ENCODE measurements around the gene SLX9.

DNA sequence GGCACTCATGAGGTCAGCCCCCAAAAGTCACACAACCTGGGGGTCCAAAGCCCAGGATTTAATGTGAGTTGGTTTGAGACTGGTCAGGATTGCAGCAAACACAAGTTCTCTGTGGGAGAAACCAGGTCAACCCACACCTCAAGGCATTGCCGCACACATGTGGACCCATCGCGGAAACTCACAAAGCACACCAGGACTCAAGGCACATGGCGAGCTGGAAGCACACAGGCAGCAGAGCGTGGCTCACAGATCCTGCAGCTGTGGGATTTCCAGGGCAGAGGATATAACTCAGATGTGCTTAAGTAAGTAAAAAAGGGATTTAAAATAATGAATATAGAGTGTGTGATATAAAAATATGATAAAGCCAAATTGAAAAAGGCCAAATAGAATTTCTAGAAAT lies 82.9 kb downstream of the SLX9 start:
- TF ChIP-seq, protein P1, sequence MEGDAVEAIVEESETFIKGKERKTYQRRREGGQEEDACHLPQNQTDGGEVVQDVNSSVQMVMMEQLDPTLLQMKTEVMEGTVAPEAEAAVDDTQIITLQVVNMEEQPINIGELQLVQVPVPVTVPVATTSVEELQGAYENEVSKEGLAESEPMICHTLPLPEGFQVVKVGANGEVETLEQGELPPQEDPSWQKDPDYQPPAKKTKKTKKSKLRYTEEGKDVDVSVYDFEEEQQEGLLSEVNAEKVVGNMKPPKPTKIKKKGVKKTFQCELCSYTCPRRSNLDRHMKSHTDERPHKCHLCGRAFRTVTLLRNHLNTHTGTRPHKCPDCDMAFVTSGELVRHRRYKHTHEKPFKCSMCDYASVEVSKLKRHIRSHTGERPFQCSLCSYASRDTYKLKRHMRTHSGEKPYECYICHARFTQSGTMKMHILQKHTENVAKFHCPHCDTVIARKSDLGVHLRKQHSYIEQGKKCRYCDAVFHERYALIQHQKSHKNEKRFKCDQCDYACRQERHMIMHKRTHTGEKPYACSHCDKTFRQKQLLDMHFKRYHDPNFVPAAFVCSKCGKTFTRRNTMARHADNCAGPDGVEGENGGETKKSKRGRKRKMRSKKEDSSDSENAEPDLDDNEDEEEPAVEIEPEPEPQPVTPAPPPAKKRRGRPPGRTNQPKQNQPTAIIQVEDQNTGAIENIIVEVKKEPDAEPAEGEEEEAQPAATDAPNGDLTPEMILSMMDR (IDR thresholded peaks at IDR 0.05) = no peak
- no peak for TF ChIP-seq EZH2 (IDR thresholded peaks at IDR 0.05; ENCODE audit: borderline replicate concordance, insufficient read depth, low read depth, low read length, poor library complexity, severe bottlenecking)
